Fibroblast of lung (primary cell): Measurements from ENCODE around the gene FAXC.

Experiments
- CTCF ChIP-seq, 2 donors: IDR thresholded peaks in 1 of 2; conservative IDR thresholded peaks in 1 of 2; 1 replicate in 1 of 2; 2 replicates in 1 of 2; pipeline ENCODE4 v1.5.1; 2011 to 2012; ENCODE audit warnings: low read length in 2 of 2, control low read depth in 1 of 2, inconsistent platforms in 1 of 2, low read depth in 1 of 2, mild to moderate bottlenecking in 1 of 2
- EZH2 ChIP-seq: IDR thresholded peaks from 2 replicates; pipeline ENCODE4 v1.5.1; 2012; ENCODE audit warnings: low read length, control low read depth, mild to moderate bottlenecking; ENCODE audit errors: missing control alignments

GRCh38 chr6:99393698-99394531, 44.4 kb upstream of the FAXC start, which contains the start of gene COQ3:
- TF ChIP-seq CTCF (conservative IDR thresholded peaks at IDR 0.05 in 1 of 2, IDR thresholded peaks at IDR 0.05 in 1 of 2; ENCODE audit: low read depth in 1 of 2, low read length in 2 of 2) (no peak), EZH2 (no peak)
